ENCODE results near the gene MAP2K4.

MAP2K4 gene

GRCh38 chr17:12064395-12064794, 43.7 kb downstream of the MAP2K4 start:
- no peak for DNase-seq (ENCODE audit: low read depth)
- TF ChIP-seq, protein P1, sequence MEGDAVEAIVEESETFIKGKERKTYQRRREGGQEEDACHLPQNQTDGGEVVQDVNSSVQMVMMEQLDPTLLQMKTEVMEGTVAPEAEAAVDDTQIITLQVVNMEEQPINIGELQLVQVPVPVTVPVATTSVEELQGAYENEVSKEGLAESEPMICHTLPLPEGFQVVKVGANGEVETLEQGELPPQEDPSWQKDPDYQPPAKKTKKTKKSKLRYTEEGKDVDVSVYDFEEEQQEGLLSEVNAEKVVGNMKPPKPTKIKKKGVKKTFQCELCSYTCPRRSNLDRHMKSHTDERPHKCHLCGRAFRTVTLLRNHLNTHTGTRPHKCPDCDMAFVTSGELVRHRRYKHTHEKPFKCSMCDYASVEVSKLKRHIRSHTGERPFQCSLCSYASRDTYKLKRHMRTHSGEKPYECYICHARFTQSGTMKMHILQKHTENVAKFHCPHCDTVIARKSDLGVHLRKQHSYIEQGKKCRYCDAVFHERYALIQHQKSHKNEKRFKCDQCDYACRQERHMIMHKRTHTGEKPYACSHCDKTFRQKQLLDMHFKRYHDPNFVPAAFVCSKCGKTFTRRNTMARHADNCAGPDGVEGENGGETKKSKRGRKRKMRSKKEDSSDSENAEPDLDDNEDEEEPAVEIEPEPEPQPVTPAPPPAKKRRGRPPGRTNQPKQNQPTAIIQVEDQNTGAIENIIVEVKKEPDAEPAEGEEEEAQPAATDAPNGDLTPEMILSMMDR (IDR thresholded peaks at IDR 0.05; ENCODE audit: low read length, missing control alignments): no peak
- no peak overlapping the region for H3K4me3 ChIP-seq (replicated peaks; ENCODE audit: low read depth, low read length)

GRCh38 chr17:12067485-12067884, 46.8 kb downstream of the MAP2K4 start:
- TF ChIP-seq, protein P1 (IDR thresholded peaks at IDR 0.05; ENCODE audit: low read length, missing control alignments): no peak
- H3K4me3 ChIP-seq (replicated peaks; ENCODE audit: low read depth, low read length): no peak overlapping the region
- DNase-seq (ENCODE audit: low read depth): no peak

GRCh38 chr17:12068946-12069345, 48.3 kb downstream of the MAP2K4 start:
- DNase-seq (ENCODE audit: low read depth): no peak
- TF ChIP-seq, protein P1 (IDR thresholded peaks at IDR 0.05; ENCODE audit: low read length, missing control alignments): no peak

DNA sequence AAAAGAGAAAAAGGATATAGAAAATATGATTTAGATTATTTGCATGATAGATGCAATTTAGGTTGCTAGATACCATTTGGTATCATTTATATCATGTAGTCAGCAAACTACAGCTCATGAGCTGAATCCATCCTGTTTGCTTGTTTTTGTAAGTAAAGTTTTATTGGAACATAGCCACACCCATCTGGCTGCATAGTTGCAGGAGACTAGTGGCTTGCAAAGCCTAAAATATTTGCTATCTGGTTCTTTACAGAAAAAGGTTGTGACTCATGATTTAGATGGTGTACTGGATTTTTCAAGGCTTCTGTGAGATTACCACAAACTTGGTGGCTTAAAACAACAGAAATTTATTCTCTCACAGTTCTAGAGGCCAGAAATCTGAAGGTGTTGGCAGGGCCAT, 49.9 kb downstream of the MAP2K4 start:
- TF ChIP-seq, protein P1 (IDR thresholded peaks at IDR 0.05; ENCODE audit: low read length, missing control alignments): no peak
- H3K4me3 ChIP-seq (replicated peaks; ENCODE audit: low read depth, low read length): no peak overlapping the region
- DNase-seq (ENCODE audit: low read depth): peak; percentile 66

More at GRCh38 chr17:12068946-12069345, 48.3 kb downstream of the MAP2K4 start:
- H3K4me3 ChIP-seq (replicated peaks; ENCODE audit: low read depth, low read length): no peak overlapping the region

DNA sequence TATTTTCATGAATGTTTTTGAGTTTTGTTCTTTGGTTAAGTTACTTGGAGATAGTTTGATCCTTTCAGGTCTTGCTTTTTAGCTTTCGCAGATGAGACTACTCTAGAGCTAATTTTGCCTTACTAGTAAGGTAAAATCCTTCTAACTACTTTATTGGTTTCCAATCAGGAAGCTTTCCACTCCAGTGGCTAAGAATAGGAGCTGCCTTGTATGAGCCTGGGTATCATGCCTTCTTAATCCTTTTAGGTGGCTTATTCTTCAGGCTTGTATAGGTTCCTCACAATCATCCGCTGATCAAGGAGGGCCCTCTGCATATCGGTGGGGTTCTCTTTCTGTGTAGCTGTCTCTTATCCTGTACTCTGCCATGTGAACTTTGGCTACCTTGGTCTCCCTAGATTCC, 53.7 kb downstream of the MAP2K4 start:
- DNase-seq (ENCODE audit: low read depth): no peak
- TF ChIP-seq, protein P1 (IDR thresholded peaks at IDR 0.05; ENCODE audit: low read length, missing control alignments): no peak
- H3K4me3 ChIP-seq (replicated peaks; ENCODE audit: low read depth, low read length): no peak overlapping the region

DNA sequence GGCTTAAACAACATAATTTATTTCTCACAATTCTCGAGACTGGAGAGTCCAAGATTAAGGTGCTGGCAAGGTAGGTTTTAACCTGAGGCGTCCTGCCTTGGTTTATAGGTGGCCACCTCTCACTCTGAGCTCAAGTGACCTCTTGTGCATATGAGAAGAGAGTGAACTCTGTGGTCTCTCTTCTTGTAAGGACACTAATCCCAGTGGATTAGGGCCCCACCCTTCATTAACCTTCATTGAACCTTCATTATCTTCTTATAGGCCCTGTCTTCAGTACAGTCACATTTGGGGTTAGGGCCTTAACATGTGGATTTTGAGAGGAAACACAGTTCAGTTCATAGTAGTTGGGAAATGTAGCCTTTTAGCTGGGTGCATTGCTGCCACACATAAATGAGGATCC, 57.1 kb downstream of the MAP2K4 start:
- TF ChIP-seq, protein P1 (IDR thresholded peaks at IDR 0.05; ENCODE audit: low read length, missing control alignments): no peak
- H3K4me3 ChIP-seq (replicated peaks; ENCODE audit: low read depth, low read length): no peak overlapping the region
- DNase-seq (ENCODE audit: low read depth): no peak

GRCh38 chr17:12078791-12079190, 58.1 kb downstream of the MAP2K4 start:
- H3K4me3 ChIP-seq (replicated peaks; ENCODE audit: low read depth, low read length): no peak overlapping the region
- TF ChIP-seq, protein P1 (IDR thresholded peaks at IDR 0.05; ENCODE audit: low read length, missing control alignments): no peak
- DNase-seq (ENCODE audit: low read depth): peak; percentile 68

All from fibroblast of pulmonary artery (primary cell).